ENCODE results near the gene ZWILCH.

- TF ChIP-seq POLR2A (IDR thresholded peaks at IDR 0.05) (no peak), CTCF (IDR thresholded peaks at IDR 0.05) (no peak)
Observed at GRCh38 chr15:66483131-66483566, 22.0 kb upstream of the ZWILCH start.
